Brain microvascular endothelial cell (primary cell): ENCODE results near the gene BMP6.

Experiments
- DNase-seq: peaks from one replicate; pipeline ENCODE4 v3.0.0-alpha.2; 2020
- H3K27ac ChIP-seq: fragments of 250-450 bp; sonication (Bioruptor Pico); 2 replicates; pipeline ENCODE4 v1.5.1; 2020; ENCODE audit warnings: mild to moderate bottlenecking, moderate library complexity
- H3K27me3 ChIP-seq: fragments of 250-450 bp; sonication (Bioruptor Pico); replicated peaks from 2 replicates; pipeline ENCODE4 v1.5.1; 2020; ENCODE audit warnings: mild to moderate bottlenecking
- H3K36me3 ChIP-seq: fragments of 250-450 bp; sonication (Bioruptor Pico); replicated peaks from 2 replicates; pipeline ENCODE4 v1.5.1; 2020; ENCODE audit warnings: mild to moderate bottlenecking
- H3K4me3 ChIP-seq: 2 replicates; pipeline ENCODE4 v1.5.1; 2011; ENCODE audit warnings: low read depth, mild to moderate bottlenecking, control low read depth, low read length, moderate library complexity
- in situ Hi-C: cut with HindIII; loops from 2 replicates; pipeline ENCODE4 v1.10.0; 2017; ENCODE audit warnings: low sequenced_read_pairs, low pct_ligation_motif_present
- TF ChIP-seq, protein P1 (sequence below): IDR thresholded peaks from 2 replicates; pipeline ENCODE4 v1.5.1; 2011; ENCODE audit warnings: low read depth, mild to moderate bottlenecking, moderate library complexity, low read length, control low read depth, inconsistent platforms; ENCODE audit errors: missing control alignments

Gene BMP6

DNA sequence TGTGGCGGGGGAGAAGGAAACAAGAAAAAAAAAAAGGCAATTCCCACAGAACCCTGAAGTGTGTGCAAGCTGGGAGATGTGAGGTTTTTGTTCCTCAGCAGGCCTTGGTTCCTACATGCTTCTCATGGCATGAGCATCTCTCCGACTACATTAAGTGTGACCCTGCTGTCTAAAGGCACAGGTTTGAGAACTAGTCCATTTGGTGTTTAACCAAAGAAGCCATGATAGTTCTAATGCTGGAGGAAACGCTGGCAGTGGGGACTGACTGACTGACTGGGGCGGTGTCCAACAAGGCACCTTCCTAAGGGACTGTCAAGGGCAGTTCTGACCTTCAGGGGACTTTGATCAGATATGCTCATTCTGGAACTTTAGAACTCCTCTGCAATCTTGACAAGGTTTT is 180.8 kb downstream of the BMP6 start:
- no peaks in the 10 kb centered on the region for H3K27me3 ChIP-seq
- no peak overlapping the region for H3K4me3 ChIP-seq
- no peak for DNase-seq
- H3K27ac ChIP-seq: no peak overlapping the region
- H3K36me3 ChIP-seq: peaks cover 22% of the 10 kb centered on the region
- TF ChIP-seq, protein P1, sequence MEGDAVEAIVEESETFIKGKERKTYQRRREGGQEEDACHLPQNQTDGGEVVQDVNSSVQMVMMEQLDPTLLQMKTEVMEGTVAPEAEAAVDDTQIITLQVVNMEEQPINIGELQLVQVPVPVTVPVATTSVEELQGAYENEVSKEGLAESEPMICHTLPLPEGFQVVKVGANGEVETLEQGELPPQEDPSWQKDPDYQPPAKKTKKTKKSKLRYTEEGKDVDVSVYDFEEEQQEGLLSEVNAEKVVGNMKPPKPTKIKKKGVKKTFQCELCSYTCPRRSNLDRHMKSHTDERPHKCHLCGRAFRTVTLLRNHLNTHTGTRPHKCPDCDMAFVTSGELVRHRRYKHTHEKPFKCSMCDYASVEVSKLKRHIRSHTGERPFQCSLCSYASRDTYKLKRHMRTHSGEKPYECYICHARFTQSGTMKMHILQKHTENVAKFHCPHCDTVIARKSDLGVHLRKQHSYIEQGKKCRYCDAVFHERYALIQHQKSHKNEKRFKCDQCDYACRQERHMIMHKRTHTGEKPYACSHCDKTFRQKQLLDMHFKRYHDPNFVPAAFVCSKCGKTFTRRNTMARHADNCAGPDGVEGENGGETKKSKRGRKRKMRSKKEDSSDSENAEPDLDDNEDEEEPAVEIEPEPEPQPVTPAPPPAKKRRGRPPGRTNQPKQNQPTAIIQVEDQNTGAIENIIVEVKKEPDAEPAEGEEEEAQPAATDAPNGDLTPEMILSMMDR: no peak
- in situ Hi-C loops: no loop called here

DNA sequence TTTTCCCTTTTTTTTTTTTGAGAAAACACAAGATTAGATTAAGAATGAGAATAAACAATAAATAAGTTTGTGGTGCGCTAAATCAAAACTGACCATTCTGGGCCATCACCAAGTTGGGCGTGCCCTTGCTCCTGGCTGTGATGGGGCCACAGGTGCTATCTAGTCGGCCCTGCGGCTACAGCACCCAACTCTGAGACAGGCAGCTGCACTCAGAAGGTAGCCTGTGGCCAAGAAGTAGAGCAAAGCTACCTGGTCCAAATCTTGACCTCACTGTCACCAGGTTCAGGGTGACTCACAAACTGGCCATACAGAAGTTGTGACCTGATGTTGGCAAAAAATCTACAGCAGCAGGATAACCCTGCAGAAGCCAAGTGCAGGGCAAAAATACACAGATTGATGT is 181.3 kb downstream of the BMP6 start:
- H3K4me3 ChIP-seq: no peak overlapping the region
- H3K27ac ChIP-seq: no peak overlapping the region
- H3K27me3 ChIP-seq: no peaks in the 10 kb centered on the region
- peaks cover 21% of the 10 kb centered on the region for H3K36me3 ChIP-seq
- TF ChIP-seq, protein P1: no peak
- in situ Hi-C loops: no loop called here
- DNase-seq: no peak

DNA sequence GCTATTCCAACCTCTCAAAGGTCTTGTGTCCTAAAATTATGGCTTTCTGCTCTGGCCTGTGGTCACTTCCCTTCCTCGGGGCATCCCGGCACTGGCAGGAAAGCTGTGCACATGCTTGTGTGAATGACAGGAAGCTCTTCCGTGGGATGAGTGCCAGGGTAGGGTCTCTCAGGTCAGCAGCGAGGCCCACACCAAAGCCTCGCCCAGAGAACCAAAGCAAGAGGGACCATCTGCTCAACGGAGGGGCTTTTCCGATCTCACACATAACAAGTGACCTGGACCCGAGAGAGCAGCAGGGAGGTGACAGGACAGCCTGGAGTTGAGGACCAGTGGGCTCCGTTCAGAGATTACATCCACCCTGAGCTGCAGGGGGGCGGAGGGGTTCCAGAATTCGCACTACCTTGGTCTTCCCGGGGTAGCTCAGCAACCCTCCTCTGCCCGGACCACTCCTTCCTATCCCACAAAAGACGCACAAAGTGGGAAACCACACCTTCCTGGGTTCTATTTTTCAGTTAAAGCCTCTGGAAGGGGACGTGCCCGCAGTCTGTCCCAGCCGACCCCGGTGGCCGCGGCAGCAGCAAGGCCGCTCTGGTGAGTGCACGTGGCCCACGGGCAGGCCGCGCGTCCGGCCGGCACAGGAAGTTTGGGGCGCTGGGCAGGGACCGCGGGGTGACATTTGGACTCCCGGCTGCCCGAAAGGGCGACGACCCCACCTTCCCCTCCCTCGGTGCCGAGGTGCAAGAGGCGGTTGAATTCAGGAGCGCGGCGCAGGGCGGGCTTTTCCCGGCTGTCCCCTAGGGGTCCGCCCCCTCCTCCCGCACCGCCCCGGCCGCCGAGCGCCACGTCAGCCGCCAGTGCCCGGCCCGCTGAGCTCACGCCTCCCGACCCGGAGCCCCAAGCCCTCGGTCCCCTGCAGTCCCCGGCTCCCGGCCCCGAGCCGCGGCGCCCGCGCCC is 183.7 kb downstream of the BMP6 start:
- peak overlapping the region; percentile 84 for H3K4me3 ChIP-seq
- DNase-seq: peak; percentile 5
- H3K27me3 ChIP-seq: no peaks in the 10 kb centered on the region
- peaks cover 2% of the 10 kb centered on the region for H3K36me3 ChIP-seq
- TF ChIP-seq, protein P1: no peak
- peak overlapping the region; percentile 41 for H3K27ac ChIP-seq
- in situ Hi-C loops: no loop called here

DNA sequence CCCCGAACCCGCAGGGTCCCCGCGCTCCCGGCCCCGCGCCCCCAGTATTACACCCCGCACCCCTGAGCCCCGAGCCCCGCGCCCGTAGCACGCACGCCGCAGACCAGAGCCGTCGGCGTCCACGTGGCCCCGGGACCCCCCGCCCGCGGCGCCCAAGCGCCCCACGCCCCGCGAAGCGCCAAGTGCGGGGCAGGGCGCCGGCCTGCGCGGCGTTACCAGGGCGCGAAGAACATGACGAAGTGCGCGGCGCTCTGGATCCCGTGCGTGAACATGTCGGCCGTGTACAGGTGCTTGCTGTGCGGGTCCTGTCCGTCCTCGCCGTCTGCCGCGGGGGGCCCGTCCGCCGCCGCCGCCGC is 184.4 kb downstream of the BMP6 start:
- in situ Hi-C loops: no loop called here
- peak overlapping the region; percentile 84 for H3K4me3 ChIP-seq
- peak overlapping the region; percentile 41 for H3K27ac ChIP-seq
- H3K36me3 ChIP-seq: no peaks in the 10 kb centered on the region
- DNase-seq: peak; percentile 11
- no peaks in the 10 kb centered on the region for H3K27me3 ChIP-seq
- TF ChIP-seq, protein P1: no peak

DNA sequence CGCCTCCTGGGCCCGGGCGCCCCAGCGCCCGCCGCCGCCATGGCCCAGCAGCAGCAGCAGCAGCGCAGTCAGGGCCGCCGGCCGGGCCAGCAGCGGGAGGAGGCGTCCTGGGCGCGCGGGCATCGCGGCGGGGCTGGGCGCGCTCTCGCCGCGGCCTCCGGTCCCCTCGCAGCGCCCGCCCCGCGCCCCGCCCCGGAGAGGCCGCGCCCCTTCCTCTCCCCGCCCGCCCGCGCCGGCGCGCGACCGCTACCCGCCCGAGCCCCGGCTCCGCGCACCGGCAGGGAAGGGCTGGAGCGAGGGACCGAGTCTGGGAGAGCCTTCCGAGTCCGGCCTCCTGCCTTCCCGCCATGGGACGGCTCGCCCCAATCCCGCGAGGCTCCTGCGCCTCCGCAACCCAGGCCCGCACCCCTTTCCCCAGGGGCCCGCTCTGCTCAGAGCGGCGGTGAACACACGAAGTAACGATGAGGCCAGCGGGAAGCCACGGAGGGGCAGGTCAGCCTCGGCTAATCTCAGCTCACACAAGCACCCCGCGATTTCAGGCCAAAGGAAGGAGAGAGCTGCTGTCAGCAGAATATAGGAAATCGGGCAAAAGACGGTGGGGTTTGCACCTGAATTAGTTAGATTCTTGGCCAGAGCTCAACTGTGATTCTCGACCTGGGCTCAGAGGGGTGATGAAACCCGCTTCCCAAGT is 184.9 kb downstream of the BMP6 start, which contains the start of gene TXNDC5:
Gene TXNDC5 (minus strand): TSS at position 135 of the 691 bp plus-strand sequence. CDS start 12 bp downstream, at position 123.
- peak; percentile 21 for DNase-seq

More for the DNA sequence above, 184.9 kb downstream of the BMP6 start, which contains the start of gene TXNDC5:
- H3K4me3 ChIP-seq: peak within 1 kb of the TSS; percentile 84
- H3K27ac ChIP-seq: peak within 1 kb of the TSS; percentile 41
- TF ChIP-seq, protein P1: no peak
- in situ Hi-C loops: no loop called here
- no peaks in the 10 kb centered on the region for H3K36me3 ChIP-seq
- no peaks in the 10 kb centered on the region for H3K27me3 ChIP-seq
